HG02798 (cell line): ENCODE measurements around the gene FUBP3.
A peak's percentile ranks its signal among the peaks of the same experiment; 100 is the strongest.
"Not testable (repeated sequence)": the region's sequence is repeated elsewhere in the genome, so short reads cannot be mapped to it uniquely, and the experiment has no call there.

Experiments used
- ATAC-seq: cut with Tn5 transposase; IDR thresholded peaks from one replicate; pipeline ENCODE4 v1.9.1; 2021; ENCODE audit warnings: mild to moderate bottlenecking; ENCODE audit not compliant: unreplicated experiment, poor library complexity

Gene FUBP3

DNA sequence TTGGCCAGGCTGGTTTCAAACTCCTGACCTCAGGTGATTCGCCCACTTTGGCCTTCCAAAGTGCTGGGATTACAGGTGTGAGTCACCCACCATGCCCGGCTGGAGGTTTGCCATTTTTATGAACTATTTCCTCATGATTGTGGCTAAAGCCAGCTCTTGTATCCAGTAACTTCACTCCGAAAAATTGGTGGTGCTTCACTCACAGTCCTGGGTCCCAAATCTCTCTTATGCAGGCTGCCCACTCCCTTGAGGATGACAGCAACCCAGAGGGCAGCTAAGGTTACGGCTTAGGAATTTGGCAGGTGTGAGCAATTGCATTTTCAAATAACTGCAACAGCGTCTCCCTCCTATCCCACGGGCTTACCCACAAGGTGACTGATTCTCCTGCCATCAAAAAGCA, 23.4 kb upstream of the FUBP3 start:
- ATAC-seq, result no peak

- ATAC-seq, result no peak
Measured at GRCh38 chr9:130556396-130557076, 22.8 kb upstream of the FUBP3 start.

GRCh38 chr9:130557077-130557468, 22.3 kb upstream of the FUBP3 start:
- no peak for ATAC-seq

- no peak for ATAC-seq
Measured at GRCh38 chr9:130561056-130561455, 18.3 kb upstream of the FUBP3 start.

- ATAC-seq, result not testable (repeated sequence)
Measured at GRCh38 chr9:130562525-130562924, 16.9 kb upstream of the FUBP3 start.

- no peak for ATAC-seq
Measured at GRCh38 chr9:130563797-130564196, 15.6 kb upstream of the FUBP3 start.

- ATAC-seq, result no peak
Measured at GRCh38 chr9:130565792-130566191, 13.6 kb upstream of the FUBP3 start.

GRCh38 chr9:130570208-130570607, 9.2 kb upstream of the FUBP3 start:
- no peak for ATAC-seq

- ATAC-seq, result no peak
Measured at GRCh38 chr9:130575514-130575913, 3.9 kb upstream of the FUBP3 start.

- no peak for ATAC-seq
Measured at GRCh38 chr9:130576176-130576575, 3.2 kb upstream of the FUBP3 start.

DNA sequence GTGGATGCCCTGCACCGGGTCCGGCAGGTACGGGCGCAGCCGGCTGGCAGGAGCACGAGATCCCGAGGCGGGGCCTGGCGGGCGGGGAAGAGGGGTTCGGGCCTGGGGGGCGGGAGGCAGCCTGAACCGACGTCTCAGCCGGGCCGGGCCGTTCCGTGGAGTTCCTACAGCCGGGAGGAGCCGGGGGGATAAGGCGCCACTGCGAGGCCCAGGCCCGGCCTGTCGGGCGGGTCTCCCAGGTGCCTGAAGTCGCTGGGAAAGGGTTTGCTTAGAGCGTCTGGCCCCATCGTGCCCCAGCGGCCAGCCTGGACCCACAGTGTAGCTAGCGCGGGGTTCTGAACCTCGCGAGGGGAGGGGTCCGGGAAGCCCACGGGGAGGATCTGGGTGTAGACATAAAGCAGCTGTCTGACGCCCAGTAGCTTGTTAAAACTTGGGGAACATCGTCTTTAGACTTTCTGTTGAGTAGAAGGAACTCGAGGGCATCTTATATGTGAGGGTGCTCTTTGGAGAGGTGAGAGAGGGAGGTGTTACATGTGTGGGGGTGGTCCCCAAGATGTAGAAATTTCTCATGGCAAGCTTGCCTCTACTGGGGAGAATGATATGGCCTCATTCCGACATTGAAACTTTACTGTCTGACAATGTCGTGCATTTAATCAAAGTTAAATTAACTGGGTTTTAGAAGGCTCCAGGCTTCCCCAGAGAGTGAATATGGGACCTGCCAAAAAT, 524 bp downstream of the FUBP3 start:
- ATAC-seq, result peak; percentile 16

- ATAC-seq, result no peak
Measured at GRCh38 chr9:130581766-130582165, 2.4 kb downstream of the FUBP3 start.

DNA sequence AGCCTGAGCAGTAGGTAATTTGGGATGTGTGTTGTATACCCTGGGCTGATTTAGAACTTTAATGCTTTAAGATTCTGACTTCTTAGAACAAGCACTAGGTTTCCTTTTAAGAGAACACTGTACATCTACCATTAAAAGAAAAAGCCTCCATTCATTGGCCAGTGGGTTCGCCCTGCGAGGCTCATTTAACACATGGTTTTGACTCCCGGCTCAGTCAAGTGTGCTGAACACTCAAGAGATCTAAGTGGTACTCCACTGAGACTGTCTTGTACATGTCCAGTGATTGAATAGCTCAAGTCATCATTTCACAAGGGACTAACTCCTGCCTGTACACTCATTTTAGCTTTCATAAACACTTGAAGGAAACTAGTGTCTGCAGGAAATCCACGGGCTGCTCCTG, 3.9 kb downstream of the FUBP3 start:
- no peak for ATAC-seq

DNA sequence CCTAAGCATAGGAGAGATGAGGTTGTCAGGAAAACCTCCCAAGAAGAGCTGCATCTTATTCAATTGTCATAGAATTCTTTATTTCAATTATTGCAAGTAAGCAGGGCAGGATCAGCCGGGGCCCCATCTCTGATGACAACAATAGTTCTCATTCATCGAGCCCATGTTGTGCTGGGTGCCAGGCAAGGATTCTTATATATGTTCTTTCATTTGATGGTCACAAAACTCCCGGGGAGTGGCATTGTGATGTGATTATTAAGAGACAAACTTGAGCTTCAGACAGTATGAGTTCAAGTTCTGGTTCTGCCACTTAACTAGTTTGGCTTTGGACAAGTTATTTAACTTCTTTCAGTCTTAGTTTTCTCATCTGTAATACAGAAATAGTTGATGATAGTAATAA, 8.5 kb downstream of the FUBP3 start:
- ATAC-seq, result no peak

DNA sequence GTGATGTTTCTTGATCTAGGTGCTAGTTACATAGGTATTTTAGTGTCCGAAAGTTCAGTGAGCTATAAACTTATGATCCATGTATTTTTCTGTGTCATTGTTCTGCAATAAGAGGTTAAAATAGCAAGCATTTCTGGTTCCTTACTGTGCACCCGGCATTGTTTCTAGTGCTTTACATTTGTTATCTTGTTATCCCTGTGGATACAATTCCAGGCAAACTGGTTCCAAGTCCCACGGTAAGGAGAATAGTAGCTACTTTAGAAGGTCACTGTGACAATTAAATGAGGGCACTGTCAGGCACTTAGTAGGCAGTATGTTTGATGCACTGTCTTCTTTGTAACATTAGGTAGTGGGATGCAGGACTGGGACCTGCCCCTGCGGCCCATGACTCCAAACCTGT, 9.0 kb downstream of the FUBP3 start:
- no peak for ATAC-seq

- no peak for ATAC-seq
Measured at GRCh38 chr9:130589754-130590153, 10.4 kb downstream of the FUBP3 start.

- ATAC-seq, result no peak
Measured at GRCh38 chr9:130590305-130590704, 10.9 kb downstream of the FUBP3 start.

DNA sequence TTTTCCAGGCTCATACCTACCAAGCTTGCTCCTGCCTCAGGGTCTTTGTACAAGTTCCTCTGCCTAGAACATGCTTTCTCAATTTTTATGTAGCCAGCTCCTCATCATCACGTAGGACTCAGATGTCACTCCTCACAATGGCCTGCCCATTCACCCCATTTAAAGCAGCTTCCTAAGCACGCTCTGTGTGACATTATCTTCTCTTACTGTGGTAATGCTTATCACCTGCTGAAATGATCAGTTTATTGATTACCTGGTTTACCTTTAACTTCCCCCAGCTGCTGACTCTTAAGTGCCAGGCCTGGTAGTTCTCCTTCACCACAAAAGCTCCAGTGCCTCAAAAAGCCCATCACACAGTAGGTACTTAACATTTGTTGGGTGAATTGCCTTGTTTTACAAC, 13.6 kb downstream of the FUBP3 start:
- ATAC-seq, result no peak

GRCh38 chr9:130597228-130597627, 17.9 kb downstream of the FUBP3 start:
- ATAC-seq, result no peak

DNA sequence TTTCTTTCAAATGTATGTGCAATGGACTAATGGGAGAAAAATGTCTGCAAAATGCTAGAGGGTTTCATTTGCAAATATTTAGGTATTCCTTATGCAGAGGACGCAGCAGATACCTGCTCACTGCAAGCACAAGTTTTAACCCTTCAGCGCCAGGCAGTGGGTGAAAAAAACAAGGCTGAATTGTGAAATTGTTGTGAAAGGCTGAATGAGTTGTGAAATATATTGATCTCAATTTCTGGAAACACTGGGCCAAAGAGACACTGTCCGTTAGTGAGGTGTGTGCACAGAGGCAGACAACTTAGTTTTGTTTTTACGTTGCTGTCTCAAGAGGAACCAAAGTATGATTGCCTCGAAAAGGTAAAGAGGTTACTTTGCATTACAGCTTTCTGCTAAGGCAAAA, 18.8 kb downstream of the FUBP3 start:
- no peak for ATAC-seq

DNA sequence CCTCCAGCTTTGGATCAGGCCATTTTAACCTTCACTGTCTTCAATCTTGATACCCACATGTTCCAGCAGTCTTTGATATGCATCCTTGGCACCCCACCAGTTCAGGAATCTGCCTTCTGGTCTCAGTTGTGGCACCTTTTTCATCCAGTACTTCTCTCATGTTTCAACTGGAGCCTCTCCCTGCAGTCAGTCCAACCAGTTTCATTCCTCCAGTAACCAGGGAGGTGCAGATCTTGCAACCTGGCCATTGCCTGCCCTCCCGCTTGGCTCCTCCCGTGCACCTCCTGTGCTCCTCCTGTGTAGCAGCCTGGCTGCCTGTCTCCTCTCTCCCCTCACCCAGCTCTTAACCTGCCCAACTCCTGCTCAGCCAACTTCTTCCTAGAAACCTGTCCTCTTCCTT, 20.2 kb downstream of the FUBP3 start:
- no peak for ATAC-seq

DNA sequence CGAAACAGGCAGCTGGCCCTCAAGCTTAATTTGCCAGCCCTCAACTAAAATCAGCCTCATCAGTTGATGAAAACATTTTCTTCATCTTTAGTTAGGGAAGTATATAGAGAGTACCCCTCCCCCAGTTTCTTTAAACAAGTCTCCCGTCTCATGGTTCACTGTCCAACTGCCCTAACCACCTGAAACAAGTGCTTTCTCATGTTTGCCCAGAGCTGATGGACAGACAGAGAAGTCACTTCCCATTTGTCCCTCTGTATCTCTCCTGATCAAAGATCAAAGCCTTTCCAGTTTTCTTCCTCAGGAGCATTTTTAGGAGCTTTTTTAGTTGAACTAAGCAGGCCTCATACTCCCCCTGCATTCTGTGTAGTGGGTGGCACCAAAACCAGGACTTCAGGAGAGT, 21.7 kb downstream of the FUBP3 start:
- ATAC-seq, result no peak
